ENCODE results near the gene RFX3. TPM values are rescaled to one million over a fixed set of nuclear protein-coding genes. Genes with fewer than 3 reads are reported as not detected.

RFX3 gene
- total and polyA plus RNA-seq, 5 donors, result 1.3 to 9.9 (median 5.1) TPM

- no peaks in the 10 kb centered on the region for H3K9me3 ChIP-seq (ENCODE audit: control insufficient read depth, low read length)
- H3K27me3 ChIP-seq (ENCODE audit: control insufficient read depth, insufficient read depth), result no peaks in the 10 kb centered on the region
- no peak for ATAC-seq
- H3K4me1 ChIP-seq (ENCODE audit: control insufficient read depth, insufficient read depth, low read length), result no peaks in the 10 kb centered on the region
- DNase-seq, result no peak
- H3K4me3 ChIP-seq (ENCODE audit: low read length), result no peak overlapping the region
- no peak overlapping the region for H3K27ac ChIP-seq (ENCODE audit: low read length)
- intact Hi-C loops (cut with DNase I), result no loop called here
Observed at GRCh38 chr9:3170819-3171218, 355.0 kb downstream of the RFX3 start.

All from right cardiac atrium (tissue), 5 donors.